ENCODE data around the gene SCN2A. TPM values are rescaled to one million over a fixed set of nuclear protein-coding genes. Genes with fewer than 3 reads are reported as not detected.

The SCN2A gene
- total and polyA plus RNA-seq, 10 of the 15 experiments (the other 5 are each of a cell fraction or from before 2014, with no cell fraction given), result 0.01 TPM; not detected in 8

DNA sequence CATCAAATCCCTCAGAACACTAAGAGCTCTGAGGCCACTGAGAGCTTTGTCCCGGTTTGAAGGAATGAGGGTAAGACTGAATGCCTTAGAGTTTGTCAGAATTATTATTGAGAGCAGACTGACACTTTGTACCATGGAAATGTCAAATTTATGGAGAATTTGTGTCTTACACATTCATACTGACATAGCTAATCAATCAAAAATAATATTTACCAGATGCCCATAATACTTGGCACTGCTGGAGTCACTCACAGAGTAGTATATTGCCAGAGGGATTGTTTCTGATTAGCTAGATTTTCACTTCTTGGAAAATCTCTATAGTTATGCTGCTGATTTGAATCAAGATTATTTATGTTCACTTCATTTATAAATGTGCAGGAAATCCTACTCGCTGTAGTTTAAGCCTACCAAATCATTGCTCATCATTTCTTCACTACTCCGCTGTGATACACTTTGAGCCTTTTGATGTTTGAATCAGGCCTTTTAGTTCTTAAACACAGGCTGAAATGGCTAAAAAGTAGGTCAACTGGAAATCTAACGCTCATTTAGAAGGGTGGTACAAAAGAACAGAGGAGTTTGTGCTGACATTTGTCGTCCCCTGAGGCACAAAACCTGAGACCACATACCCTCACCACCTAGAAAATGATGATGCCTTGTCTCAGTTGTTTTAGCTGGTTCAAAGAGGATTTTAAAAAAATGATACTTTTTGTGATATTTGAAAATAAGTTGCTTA, 134.2 kb downstream of the SCN2A start:
- Histone ChIP-seq H3K4me1 (ENCODE audit: control insufficient read depth, insufficient read depth, low read length) (no peaks in the 10 kb centered on the region), H3K79me2 (ENCODE audit: control insufficient read depth, insufficient read depth, low read length) (no peaks in the 10 kb centered on the region), H3K36me3 (ENCODE audit: control insufficient read depth in 2 of 2, insufficient read depth in 2 of 2, low read length in 1 of 2) (no peaks in the 10 kb centered on the region), H3K27me3 (replicated peaks in 1 of 2; ENCODE audit: control insufficient read depth in 2 of 2, insufficient read depth in 2 of 2, low read length in 1 of 2) (no peaks in the 10 kb centered on the region; a peak in 1 of 4 replicates), H3K9ac (ENCODE audit: control insufficient read depth, insufficient read depth, low read length) (no peak overlapping the region), H3K9me3 (replicated peaks; ENCODE audit: control insufficient read depth, insufficient read depth, low read length) (no peaks in the 10 kb centered on the region), H2AFZ (ENCODE audit: control insufficient read depth, low read depth, low read length) (no peak overlapping the region), H3K27ac (ENCODE audit: control insufficient read depth, insufficient read depth) (no peak overlapping the region), H4K20me1 (ENCODE audit: control insufficient read depth, insufficient read depth) (no peaks in the 10 kb centered on the region), H3K4me2 (ENCODE audit: control insufficient read depth, insufficient read depth) (no peak overlapping the region), H3K4me3 (no peak overlapping the region)
- FAIRE-seq (no peak), ATAC-seq (no peak), DNase-seq (ENCODE audit: low read depth, low spot score) (no peak)
- RAD21 ChIA-PET (ENCODE audit: unreplicated experiment), result no interaction called here
- CTCF ChIA-PET, result interaction anchor here (0.6 to 0.8 kb wide), 2 partner anchors 29 to 439 kb away, joined by 3 to 4 read pairs; no protein-coding TSS in a partner anchor
- POLR2A ChIA-PET, result no interaction called here
- intact Hi-C loops (cut with micrococcal nuclease; ENCODE audit: unreplicated experiment), result no loop called here
- WGBS (ENCODE audit: insufficient coverage, insufficient replicate concordance, low lambda C conversion rate, missing lambda C conversion rate), result 8% methylated on average over 5 of the region's 5 CpGs
- BruUV-seq (replicated peaks), result no TSS peak
- TF ChIP-seq NFYA (IDR thresholded peaks at IDR 0.05; ENCODE audit: borderline replicate concordance, low read depth, low read length) (no peak), FOXM1 (IDR thresholded peaks at IDR 0.05; ENCODE audit: low read depth, low read length) (no peak), TBL1XR1 (IDR thresholded peaks at IDR 0.05; ENCODE audit: low read depth, low read length) (no peak), POLR2AphosphoS2 (IDR thresholded peaks at IDR 0.05; ENCODE audit: low read depth, low read length) (no peak), RAD51 (IDR thresholded peaks at IDR 0.05) (no peak), SIX5 (IDR thresholded peaks at IDR 0.05; ENCODE audit: low read depth, low read length, severe bottlenecking) (no peak), SMAD5 (IDR thresholded peaks at IDR 0.05; ENCODE audit: low read depth) (no peak), GATAD2B (conservative IDR thresholded peaks at IDR 0.05; ENCODE audit: low read depth) (no peak), FOXK2 (IDR thresholded peaks at IDR 0.05) (no peak)
- TF ChIP-seq, protein P1, sequence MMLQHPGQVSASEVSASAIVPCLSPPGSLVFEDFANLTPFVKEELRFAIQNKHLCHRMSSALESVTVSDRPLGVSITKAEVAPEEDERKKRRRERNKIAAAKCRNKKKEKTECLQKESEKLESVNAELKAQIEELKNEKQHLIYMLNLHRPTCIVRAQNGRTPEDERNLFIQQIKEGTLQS (IDR thresholded peaks at IDR 0.05; ENCODE audit: borderline replicate concordance, extremely low read depth, low read depth, low read length), result no peak
- in situ Hi-C loops (cut with MboI), result no loop called here
- SMC1A ChIA-PET (ENCODE audit: uncharacterized antibody, unreplicated experiment), result interaction anchor here (0.5 to 1.4 kb wide), 3 partner anchors 9 to 326 kb away, joined by 3 read pairs; no protein-coding TSS in a partner anchor
